ENCODE results near the gene PPIC.

Gene PPIC

GRCh38 chr5:122996091-122996490, 40.4 kb downstream of the PPIC start:
- no peak for DNase-seq (ENCODE audit: low read depth)
- no peak overlapping the region for H3K4me3 ChIP-seq (ENCODE audit: low read depth, low read length)
- TF ChIP-seq CTCF (IDR thresholded peaks at IDR 0.05; ENCODE audit: low read depth, low read length) (no peak), MYC (IDR thresholded peaks at IDR 0.05; ENCODE audit: low read depth, low read length) (no peak), POLR2A (IDR thresholded peaks at IDR 0.05; ENCODE audit: extremely low read depth, insufficient read length) (no peak), MAX (IDR thresholded peaks at IDR 0.05; ENCODE audit: low read depth, low read length) (no peak)

GRCh38 chr5:122985954-122986721, 50.4 kb downstream of the PPIC start:
- no peak overlapping the region for H3K4me3 ChIP-seq (ENCODE audit: low read depth, low read length)
- no peak for DNase-seq (ENCODE audit: low read depth)
- TF ChIP-seq MAX (IDR thresholded peaks at IDR 0.05; ENCODE audit: low read depth, low read length) (no peak), POLR2A (IDR thresholded peaks at IDR 0.05; ENCODE audit: extremely low read depth, insufficient read length) (no peak), CTCF (IDR thresholded peaks at IDR 0.05; ENCODE audit: low read depth, low read length) (no peak), MYC (IDR thresholded peaks at IDR 0.05; ENCODE audit: low read depth, low read length) (no peak)

- TF ChIP-seq POLR2A (IDR thresholded peaks at IDR 0.05; ENCODE audit: extremely low read depth, insufficient read length): no peak
- TF ChIP-seq CTCF (IDR thresholded peaks at IDR 0.05; ENCODE audit: low read depth, low read length): no peak
- no peak for TF ChIP-seq MAX (IDR thresholded peaks at IDR 0.05; ENCODE audit: low read depth, low read length)
- TF ChIP-seq MYC (IDR thresholded peaks at IDR 0.05; ENCODE audit: low read depth, low read length): no peak
- no peak overlapping the region for H3K4me3 ChIP-seq (ENCODE audit: low read depth, low read length)
- no peak for DNase-seq (ENCODE audit: low read depth)
Measured at GRCh38 chr5:122985006-122985700, 51.4 kb downstream of the PPIC start.

GRCh38 chr5:122984425-122984824, 52.1 kb downstream of the PPIC start:
- DNase-seq (ENCODE audit: low read depth): no peak
- H3K4me3 ChIP-seq (ENCODE audit: low read depth, low read length): no peak overlapping the region
- TF ChIP-seq MAX (IDR thresholded peaks at IDR 0.05; ENCODE audit: low read depth, low read length) (no peak), CTCF (IDR thresholded peaks at IDR 0.05; ENCODE audit: low read depth, low read length) (no peak), MYC (IDR thresholded peaks at IDR 0.05; ENCODE audit: low read depth, low read length) (no peak), POLR2A (IDR thresholded peaks at IDR 0.05; ENCODE audit: extremely low read depth, insufficient read length) (no peak)

- no peak overlapping the region for H3K4me3 ChIP-seq (ENCODE audit: low read depth, low read length)
- no peak for DNase-seq (ENCODE audit: low read depth)
- TF ChIP-seq CTCF (IDR thresholded peaks at IDR 0.05; ENCODE audit: low read depth, low read length): no peak
- no peak for TF ChIP-seq MYC (IDR thresholded peaks at IDR 0.05; ENCODE audit: low read depth, low read length)
- TF ChIP-seq POLR2A (IDR thresholded peaks at IDR 0.05; ENCODE audit: extremely low read depth, insufficient read length): no peak
- TF ChIP-seq MAX (IDR thresholded peaks at IDR 0.05; ENCODE audit: low read depth, low read length): no peak
Measured at GRCh38 chr5:122982376-122982775, 54.1 kb downstream of the PPIC start.

Measured in NB4 (cell line).